Measurements from ENCODE around the gene MIF.

Gene MIF

DNA sequence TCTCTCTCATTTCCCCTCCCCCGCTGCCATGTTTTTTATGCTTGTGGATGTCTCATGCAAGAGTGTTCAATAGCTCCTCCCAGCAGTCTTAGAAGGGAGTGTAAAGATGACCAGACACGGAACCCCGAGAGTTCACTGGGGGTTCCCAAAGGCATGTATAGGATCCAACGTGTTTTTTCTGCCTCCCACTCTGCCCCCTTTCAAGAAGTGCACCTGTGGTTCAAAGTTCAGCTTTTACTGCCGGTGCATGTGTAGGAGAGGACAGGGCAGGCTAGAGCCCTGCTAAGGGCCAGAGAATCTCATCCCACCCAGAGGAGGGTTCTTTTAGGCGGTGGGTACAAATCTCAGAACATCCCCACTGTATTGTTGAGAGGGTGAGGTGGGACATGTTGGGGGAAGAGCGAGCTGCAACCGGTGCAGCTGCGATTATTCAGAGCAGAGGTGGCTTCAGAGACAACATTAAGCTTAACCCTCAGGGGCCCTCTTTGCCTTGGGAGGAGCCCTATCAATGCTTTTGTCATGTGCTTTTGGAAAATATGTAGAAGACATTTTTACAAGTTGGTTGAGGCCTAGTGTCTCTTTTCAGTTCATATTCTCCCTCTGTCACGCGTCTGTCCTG, 14.5 kb downstream of the MIF start:
- TF ChIP-seq, protein P1, sequence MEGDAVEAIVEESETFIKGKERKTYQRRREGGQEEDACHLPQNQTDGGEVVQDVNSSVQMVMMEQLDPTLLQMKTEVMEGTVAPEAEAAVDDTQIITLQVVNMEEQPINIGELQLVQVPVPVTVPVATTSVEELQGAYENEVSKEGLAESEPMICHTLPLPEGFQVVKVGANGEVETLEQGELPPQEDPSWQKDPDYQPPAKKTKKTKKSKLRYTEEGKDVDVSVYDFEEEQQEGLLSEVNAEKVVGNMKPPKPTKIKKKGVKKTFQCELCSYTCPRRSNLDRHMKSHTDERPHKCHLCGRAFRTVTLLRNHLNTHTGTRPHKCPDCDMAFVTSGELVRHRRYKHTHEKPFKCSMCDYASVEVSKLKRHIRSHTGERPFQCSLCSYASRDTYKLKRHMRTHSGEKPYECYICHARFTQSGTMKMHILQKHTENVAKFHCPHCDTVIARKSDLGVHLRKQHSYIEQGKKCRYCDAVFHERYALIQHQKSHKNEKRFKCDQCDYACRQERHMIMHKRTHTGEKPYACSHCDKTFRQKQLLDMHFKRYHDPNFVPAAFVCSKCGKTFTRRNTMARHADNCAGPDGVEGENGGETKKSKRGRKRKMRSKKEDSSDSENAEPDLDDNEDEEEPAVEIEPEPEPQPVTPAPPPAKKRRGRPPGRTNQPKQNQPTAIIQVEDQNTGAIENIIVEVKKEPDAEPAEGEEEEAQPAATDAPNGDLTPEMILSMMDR (IDR thresholded peaks at IDR 0.05; ENCODE audit: insufficient read depth, missing control alignments) = no peak
- DNase-seq (ENCODE audit: insufficient read length, low spot score) = no peak
- FAIRE-seq = no peak

DNA sequence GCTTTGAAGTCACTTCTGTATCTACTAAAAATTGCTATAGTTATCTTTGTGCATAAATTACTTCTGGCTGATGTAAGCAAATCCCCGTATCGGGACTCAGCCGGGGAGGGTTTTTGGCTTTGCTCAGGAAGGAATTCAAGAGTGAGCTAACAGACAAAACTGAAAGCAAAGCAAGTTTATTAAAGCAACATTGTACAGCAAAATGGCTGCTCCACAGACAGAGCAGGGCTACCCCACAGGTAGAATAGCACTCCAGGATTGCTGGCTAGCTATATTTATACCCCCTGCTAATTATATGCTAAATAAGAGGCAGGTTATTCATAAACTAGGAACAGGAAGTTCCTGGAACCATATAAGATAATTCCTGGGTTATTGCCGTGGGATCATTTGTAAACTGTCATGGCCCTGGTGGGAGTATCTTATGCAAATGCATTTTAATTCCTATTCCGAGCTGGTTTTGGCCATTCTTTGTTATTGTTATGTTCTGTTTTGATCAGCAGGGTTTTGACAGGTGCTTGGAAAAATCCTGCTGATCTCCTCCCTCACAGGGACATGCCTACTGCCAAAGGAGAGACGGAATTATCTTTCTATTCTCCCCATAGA, 15.2 kb downstream of the MIF start:
- TF ChIP-seq, protein P1 (IDR thresholded peaks at IDR 0.05; ENCODE audit: insufficient read depth, missing control alignments) = no peak
- FAIRE-seq (no peak), DNase-seq (ENCODE audit: insufficient read length, low spot score) (no peak)

DNA sequence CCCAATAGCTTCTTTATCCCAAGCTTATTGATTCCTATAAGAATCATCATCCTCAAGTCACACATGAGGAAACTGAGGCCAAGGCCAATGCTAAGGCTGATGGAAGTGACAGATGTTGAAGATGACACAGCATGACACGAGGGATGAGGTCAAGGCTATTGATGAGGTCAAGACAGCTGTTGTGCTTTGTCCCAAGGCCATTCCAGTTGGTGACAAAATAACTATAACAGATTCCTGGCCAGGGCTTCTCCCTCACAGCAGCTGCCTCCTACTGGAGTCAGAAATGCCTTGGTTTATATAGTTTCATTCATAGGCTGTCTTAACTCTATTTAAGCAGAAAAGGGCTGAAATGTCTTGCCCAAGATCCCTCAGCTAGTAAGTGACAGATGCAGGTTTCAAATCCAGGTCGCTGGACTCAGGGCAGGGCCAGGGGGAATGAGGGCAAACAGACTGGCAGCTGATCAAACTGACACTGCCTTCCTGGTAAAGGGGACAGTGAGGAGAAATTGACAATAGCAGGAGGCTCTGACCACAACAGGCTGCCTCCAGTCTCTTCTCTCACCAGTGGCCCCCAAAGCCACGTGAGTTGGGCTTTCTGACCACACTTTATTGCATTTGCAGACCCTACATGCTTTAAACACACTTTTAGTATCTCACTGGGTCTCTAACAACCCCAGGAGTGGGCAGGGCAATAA, 16.5 kb downstream of the MIF start:
- DNase-seq (ENCODE audit: insufficient read length, low spot score) = no peak
- FAIRE-seq = no peak

DNA sequence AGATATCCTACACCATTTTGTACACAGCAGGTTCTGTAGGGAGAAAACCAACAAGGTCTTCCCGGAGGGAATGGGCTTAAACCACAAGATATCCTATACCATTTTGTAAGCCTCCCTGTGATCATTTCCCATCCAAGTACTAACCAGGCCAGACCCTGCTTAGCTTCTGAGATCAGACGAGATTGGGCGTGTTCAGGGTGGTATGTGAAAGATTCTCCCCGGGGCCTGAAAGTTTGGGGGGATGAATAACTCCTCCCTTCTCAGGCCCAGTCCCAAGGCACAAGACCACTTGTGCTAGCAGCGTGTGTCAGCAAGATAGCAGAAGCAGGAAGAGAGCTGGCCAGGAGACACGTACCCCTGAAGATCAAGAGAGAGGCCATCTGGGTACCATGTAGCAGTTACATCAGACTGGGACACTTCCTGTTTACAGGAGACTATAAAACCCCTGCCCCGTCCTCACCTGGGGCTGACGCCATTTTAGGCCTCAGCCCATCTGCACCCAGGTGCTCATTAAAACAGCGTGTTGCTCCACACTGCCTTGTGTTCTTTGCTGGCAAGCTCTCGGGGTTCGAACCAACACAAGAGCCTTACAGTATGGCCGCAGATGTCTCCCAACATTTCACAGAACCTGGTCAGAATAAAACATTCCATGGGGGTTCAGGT, 17.3 kb downstream of the MIF start:
- FAIRE-seq (no peak), DNase-seq (ENCODE audit: insufficient read length, low spot score) (no peak)
- TF ChIP-seq, protein P1 (IDR thresholded peaks at IDR 0.05; ENCODE audit: insufficient read depth, missing control alignments) = no peak

More for the DNA sequence above, 16.5 kb downstream of the MIF start:
- TF ChIP-seq, protein P1 (IDR thresholded peaks at IDR 0.05; ENCODE audit: insufficient read depth, missing control alignments) = no peak

DNA sequence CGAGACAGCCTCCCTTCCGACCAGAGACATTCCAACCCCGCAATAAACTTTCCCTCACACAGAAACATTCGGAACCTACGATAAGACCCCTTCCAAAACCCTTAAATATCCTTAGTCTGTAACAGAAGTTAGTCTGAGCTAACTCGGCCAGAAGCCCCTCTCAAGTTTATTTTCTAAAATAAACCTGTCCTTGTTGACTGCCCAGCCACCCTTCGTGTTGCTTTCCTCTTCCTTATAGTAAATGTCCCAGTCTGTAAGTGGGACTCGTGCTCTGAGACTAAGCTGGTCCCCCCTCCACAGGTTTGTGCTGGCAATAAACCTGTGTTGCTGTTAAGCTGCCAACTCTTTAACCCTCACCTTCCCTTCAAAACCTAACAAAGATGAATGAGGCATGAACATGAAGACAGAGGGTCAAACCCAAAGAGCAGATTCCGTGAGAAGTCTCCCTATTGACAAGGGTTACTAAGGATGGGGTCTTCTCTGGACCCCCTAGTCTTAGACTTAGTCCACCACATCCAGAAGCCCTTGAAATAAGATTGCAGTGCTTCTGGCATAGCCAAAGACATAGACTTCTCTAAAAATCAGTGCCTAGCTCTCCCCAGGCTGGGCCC, 18.2 kb downstream of the MIF start:
- FAIRE-seq (no peak), DNase-seq (ENCODE audit: insufficient read length, low spot score) (no peak)
- TF ChIP-seq, protein P1 (IDR thresholded peaks at IDR 0.05; ENCODE audit: insufficient read depth, missing control alignments) = no peak

DNA sequence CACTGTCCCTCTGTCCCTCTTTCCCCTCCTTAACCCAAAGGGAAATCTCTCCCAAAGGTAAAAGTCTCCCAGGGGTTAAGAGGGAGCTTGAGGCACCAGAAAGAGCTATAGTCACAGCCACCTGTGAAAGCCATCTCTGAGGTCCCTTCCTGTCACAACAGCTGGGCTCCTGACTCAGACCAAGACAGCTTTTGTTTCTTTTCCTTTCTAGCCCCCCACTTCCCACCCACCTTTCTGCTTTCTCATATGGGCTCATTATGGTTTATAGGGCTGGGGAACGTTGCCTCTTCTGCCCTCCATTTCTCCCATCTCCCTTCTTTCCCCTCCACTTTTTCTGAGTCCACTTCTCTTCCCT, 19.1 kb downstream of the MIF start:
- DNase-seq (ENCODE audit: insufficient read length, low spot score) (no peak), FAIRE-seq (no peak)
- TF ChIP-seq, protein P1 (IDR thresholded peaks at IDR 0.05; ENCODE audit: insufficient read depth, missing control alignments) = no peak

Data from D721Med (cell line).